Bronchial epithelial cell (primary cell): ENCODE measurements around the gene SPRED2. TPM values are rescaled to one million over a fixed set of nuclear protein-coding genes. Genes with fewer than 3 reads are reported as not detected.

ENCODE experiments used
- DNase-seq: peaks from one replicate; pipeline ENCODE4 v3.0.0-alpha.2; 2010; ENCODE audit warnings: low read depth
- FAIRE-seq: peaks from 2 replicates; lab custom pipeline; 2011; peaks lifted over from hg19 to GRCh38; lab: Jason Lieb, UNC
- H3K27me3 ChIP-seq: 2 replicates; pipeline ENCODE4 v1.5.1; 2011; ENCODE audit warnings: low read length; ENCODE audit not compliant: control insufficient read depth, insufficient read depth
- H3K36me3 ChIP-seq: 2 replicates; pipeline ENCODE4 v1.5.1; 2011; ENCODE audit warnings: low read length; ENCODE audit not compliant: control insufficient read depth, insufficient read depth
- H3K4me3 ChIP-seq: 2 replicates; pipeline ENCODE4 v1.5.1; 2011; ENCODE audit warnings: mild to moderate bottlenecking, low read depth, low read length, control low read depth
- CTCF ChIP-seq: IDR thresholded peaks from 2 replicates; pipeline ENCODE4 v1.5.1; 2011; ENCODE audit warnings: mild to moderate bottlenecking, moderate library complexity, low read length, control low read depth, inconsistent platforms; ENCODE audit not compliant: insufficient read depth, severe bottlenecking
- total RNA-seq: library from RNA; depleted of rRNA; stranded (reverse); fragments of >200 nt; gene quantifications from 2 replicates; pipeline ENCODE4 v1.2.1, GENCODE V29; 2014

The SPRED2 gene
- total RNA-seq, 1 donor from 2014 or later = 3.4 TPM

- Histone ChIP-seq H3K27me3 (no peaks in the 10 kb centered on the region), H3K4me3 (no peak overlapping the region), H3K36me3 (no peaks in the 10 kb centered on the region)
- no peak for TF ChIP-seq CTCF
- no peak for DNase-seq
- no peak for FAIRE-seq
Observed at GRCh38 chr2:65393046-65393445, 39.4 kb downstream of the SPRED2 start.

DNA sequence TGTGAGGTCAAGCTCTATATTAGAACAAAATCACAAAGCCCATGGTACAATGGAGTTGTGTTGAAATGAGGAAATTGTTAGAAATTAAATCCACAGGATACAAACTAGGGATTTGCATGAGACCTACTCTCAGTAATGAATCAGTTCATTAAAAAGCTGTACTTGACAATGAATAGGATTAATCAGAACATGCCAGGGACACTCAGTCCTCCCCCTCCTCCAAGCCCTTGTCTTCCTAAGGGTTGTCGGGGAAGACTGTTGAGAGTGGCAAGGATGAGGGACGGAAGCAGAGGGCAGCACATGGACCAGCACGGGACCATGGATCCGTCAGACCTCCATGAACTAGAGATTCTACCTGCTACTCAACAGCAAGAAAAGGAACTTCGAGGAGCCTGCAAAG, 39.8 kb downstream of the SPRED2 start:
- no peaks in the 10 kb centered on the region for H3K36me3 ChIP-seq
- no peak overlapping the region for H3K4me3 ChIP-seq
- no peak for TF ChIP-seq CTCF
- DNase-seq = no peak
- H3K27me3 ChIP-seq = no peaks in the 10 kb centered on the region
- no peak for FAIRE-seq

DNA sequence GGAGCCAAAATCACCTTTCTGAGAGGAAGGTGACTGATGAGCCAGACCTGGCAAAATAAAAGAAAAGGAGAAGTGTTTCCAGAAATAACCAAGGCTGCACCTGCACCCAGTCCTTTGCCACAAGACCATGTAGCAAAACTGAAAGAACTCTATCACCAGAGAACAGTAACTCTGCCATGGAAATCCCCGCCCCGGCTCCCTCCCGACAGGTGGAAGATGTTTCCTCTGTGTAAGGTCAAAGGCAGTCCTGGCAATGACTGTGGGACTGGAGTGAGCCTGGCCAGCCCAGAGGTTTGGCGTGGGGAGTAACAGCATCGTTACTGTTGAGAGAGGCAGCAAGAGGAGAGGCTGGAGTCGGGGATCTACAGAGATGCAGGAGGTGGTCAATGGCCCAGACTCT, 42.3 kb downstream of the SPRED2 start:
- FAIRE-seq = no peak
- no peak for TF ChIP-seq CTCF
- Histone ChIP-seq H3K27me3 (no peaks in the 10 kb centered on the region), H3K36me3 (no peaks in the 10 kb centered on the region), H3K4me3 (no peak overlapping the region)
- no peak for DNase-seq

GRCh38 chr2:65389476-65389875, 42.9 kb downstream of the SPRED2 start:
- no peaks in the 10 kb centered on the region for H3K36me3 ChIP-seq
- H3K27me3 ChIP-seq = no peaks in the 10 kb centered on the region
- peak; percentile 63 for DNase-seq
- no peak for FAIRE-seq
- H3K4me3 ChIP-seq = no peak overlapping the region
- no peak for TF ChIP-seq CTCF

- FAIRE-seq (no peak), DNase-seq (peak; percentile 62)
- H3K27me3 ChIP-seq = no peaks in the 10 kb centered on the region
- no peak overlapping the region for H3K4me3 ChIP-seq
- TF ChIP-seq CTCF = no peak
- no peaks in the 10 kb centered on the region for H3K36me3 ChIP-seq
Observed at GRCh38 chr2:65388596-65389390, 43.6 kb downstream of the SPRED2 start.
